Neuronal stem cell (in vitro differentiated cells): ENCODE results near the gene IL20RB.

ENCODE experiments used
- DNase-seq: peaks from one replicate; pipeline ENCODE4 v3.0.0-alpha.2; 2013; ENCODE audit warnings: low spot score
- H2AFZ ChIP-seq: one replicate; pipeline ENCODE4 v1.6.1; 2013; ENCODE audit warnings: mild to moderate bottlenecking, low read length, inconsistent platforms
- H2AK5ac ChIP-seq: 2 replicates; pipeline ENCODE4 v1.6.1; 2013; ENCODE audit warnings: low read depth, mild to moderate bottlenecking, inconsistent platforms, low read length, moderate library complexity, mixed read lengths
- H2BK120ac ChIP-seq: 2 replicates; pipeline ENCODE4 v1.6.1; 2013; ENCODE audit warnings: low read depth, mild to moderate bottlenecking, inconsistent platforms, low read length, moderate library complexity, mixed read lengths
- H2BK12ac ChIP-seq: one replicate; pipeline ENCODE4 v1.6.1; 2013; ENCODE audit warnings: low read length, inconsistent platforms
- H2BK15ac ChIP-seq: 2 replicates; pipeline ENCODE4 v1.6.1; 2013; ENCODE audit warnings: mild to moderate bottlenecking, low read length, inconsistent platforms, mixed read lengths
- H2BK5ac ChIP-seq: one replicate; pipeline ENCODE4 v1.6.1; 2013; ENCODE audit warnings: inconsistent platforms, mild to moderate bottlenecking, low read length, moderate library complexity
- H3K14ac ChIP-seq: one replicate; pipeline ENCODE4 v1.6.1; 2013; ENCODE audit warnings: low read length, inconsistent platforms
- H3K18ac ChIP-seq: 2 replicates; pipeline ENCODE4 v1.6.1; 2013; ENCODE audit warnings: low read length, inconsistent platforms
- H3K23ac ChIP-seq: 2 replicates; pipeline ENCODE4 v1.6.1; 2013; ENCODE audit warnings: low read depth, mild to moderate bottlenecking, mixed read lengths, low read length, inconsistent platforms; ENCODE audit not compliant: poor library complexity
- H3K27ac ChIP-seq: replicated peaks from 3 replicates; pipeline ENCODE4 v1.5.1; 2013; ENCODE audit warnings: low read length, inconsistent platforms
- H3K27me3 ChIP-seq, 3 experiments: 2 replicates each; pipeline ENCODE4 v1.6.1; 2013; ENCODE audit warnings: low read length in 3 of 3, mild to moderate bottlenecking in 2 of 3, inconsistent platforms in 1 of 3, low read depth in 1 of 3, mixed read lengths in 1 of 3, moderate library complexity in 1 of 3; ENCODE audit not compliant: control insufficient read depth in 3 of 3, insufficient read depth in 3 of 3
- H3K36me3 ChIP-seq, 2 donors: replicated peaks in 1 of 2; 2 replicates each; pipeline ENCODE4 v1.6.1; 2013; ENCODE audit warnings: low read length in 2 of 2; ENCODE audit not compliant: control insufficient read depth in 2 of 2, insufficient read depth in 2 of 2
- H3K4ac ChIP-seq: 2 replicates; pipeline ENCODE4 v1.6.1; 2013; ENCODE audit warnings: inconsistent platforms, mild to moderate bottlenecking, low read length, moderate library complexity
- H3K4me1 ChIP-seq, 2 donors: 1 replicate in 1 of 2; 2 replicates in 1 of 2; pipeline ENCODE4 v1.6.1; 2013; ENCODE audit warnings: low read length in 2 of 2, low read depth in 1 of 2; ENCODE audit not compliant: control insufficient read depth in 2 of 2, insufficient read depth in 1 of 2
- H3K4me2 ChIP-seq: one replicate; pipeline ENCODE4 v1.6.1; 2013; ENCODE audit warnings: mild to moderate bottlenecking, low read length, inconsistent platforms; ENCODE audit not compliant: insufficient read depth, poor library complexity, severe bottlenecking
- H3K4me3 ChIP-seq, 2 donors: 2 replicates each; pipeline ENCODE4 v1.5.1; 2013; ENCODE audit warnings: low read length in 2 of 2, mild to moderate bottlenecking in 2 of 2, inconsistent platforms in 1 of 2, moderate library complexity in 1 of 2
- H3K79me1 ChIP-seq: one replicate; pipeline ENCODE4 v1.6.1; 2013; ENCODE audit warnings: low read depth, mild to moderate bottlenecking, inconsistent platforms, low read length, moderate library complexity
- H3K9ac ChIP-seq: one replicate; pipeline ENCODE4 v1.6.1; 2013; ENCODE audit warnings: mild to moderate bottlenecking, low read depth, low read length, inconsistent platforms; ENCODE audit not compliant: poor library complexity
- H3K9me3 ChIP-seq, 2 donors: replicated peaks in 1 of 2; 2 replicates each; pipeline versions ENCODE3 to v1.6.1; 2013; ENCODE audit warnings: low read length in 2 of 2, mild to moderate bottlenecking in 2 of 2, inconsistent platforms in 1 of 2, low read depth in 1 of 2, mixed read lengths in 1 of 2, moderate library complexity in 1 of 2; ENCODE audit not compliant: control insufficient read depth in 2 of 2, insufficient read depth in 1 of 2
- H4K8ac ChIP-seq: one replicate; pipeline ENCODE4 v1.6.1; 2013; ENCODE audit warnings: low read depth, mild to moderate bottlenecking, inconsistent platforms, low read length, moderate library complexity
- H4K91ac ChIP-seq: one replicate; pipeline ENCODE4 v1.6.1; 2013; ENCODE audit warnings: low read length, low read depth, mild to moderate bottlenecking, inconsistent platforms; ENCODE audit not compliant: poor library complexity
- WGBS, 2 donors: extraction: QIAGEN DNeasy Blood & Tissue Kit; methylation state at CpG; one replicate each; pipeline ENCODE4 v1.1.7; 2013; ENCODE audit warnings: missing lambda C conversion rate in 2 of 2, mixed read lengths in 1 of 2; ENCODE audit not compliant: insufficient read length in 2 of 2, insufficient replicate concordance in 1 of 2; ENCODE audit errors: extremely low coverage in 2 of 2; 5-methylcytosine and 5-hydroxymethylcytosine counted together

Gene IL20RB

GRCh38 chr3:137020888-137021287 lies 63.1 kb downstream of the IL20RB start:
- Histone ChIP-seq H3K18ac (no peak overlapping the region), H3K9me3 (no peaks in the 10 kb centered on the region), H2AFZ (no peak overlapping the region), H3K23ac (no peak overlapping the region), H2BK15ac (no peak overlapping the region), H2BK12ac (no peak overlapping the region), H3K4me1 (peaks cover 0 to 3% of the 10 kb centered on the region in 2 donors), H3K36me3 (no peaks in the 10 kb centered on the region), H2BK5ac (no peak overlapping the region), H3K4me2 (no peak overlapping the region), H3K79me1 (no peaks in the 10 kb centered on the region), H4K8ac (no peak overlapping the region), H3K27ac (no peak overlapping the region), H3K27me3 (no peaks in the 10 kb centered on the region), H2AK5ac (no peak overlapping the region), H3K4ac (no peak overlapping the region), H3K4me3 (no peak overlapping the region), H4K91ac (no peak overlapping the region), H3K9ac (no peak overlapping the region), H2BK120ac (no peak overlapping the region), H3K14ac (no peak overlapping the region)
- DNase-seq, result no peak
- WGBS, 2 donors, result no CpG with 5 or more reads among the region's 2 CpGs

- Histone ChIP-seq H3K36me3 (no peaks in the 10 kb centered on the region), H2BK120ac (no peak overlapping the region), H3K79me1 (no peaks in the 10 kb centered on the region), H3K9ac (no peak overlapping the region), H2BK5ac (no peak overlapping the region), H2BK15ac (no peak overlapping the region), H3K18ac (no peak overlapping the region), H3K4ac (no peak overlapping the region), H3K27ac (no peak overlapping the region), H2BK12ac (no peak overlapping the region), H3K4me1 (peaks cover 0 to 3% of the 10 kb centered on the region in 2 donors), H2AFZ (no peak overlapping the region), H4K8ac (no peak overlapping the region), H3K4me3 (no peak overlapping the region), H4K91ac (no peak overlapping the region), H3K9me3 (no peaks in the 10 kb centered on the region), H2AK5ac (no peak overlapping the region), H3K14ac (no peak overlapping the region), H3K23ac (no peak overlapping the region), H3K4me2 (no peak overlapping the region), H3K27me3 (no peaks in the 10 kb centered on the region)
- WGBS, 2 donors, result no CpG with 5 or more reads among the region's 5 CpGs
- DNase-seq, result no peak
These were observed 66.6 kb downstream of the IL20RB start for GRCh38 chr3:137024348-137024747.

GRCh38 chr3:137026701-137027100 lies 68.9 kb downstream of the IL20RB start:
- H3K36me3 ChIP-seq, result no peaks in the 10 kb centered on the region
- no peaks in the 10 kb centered on the region for H3K79me1 ChIP-seq
- no peak overlapping the region for H2BK15ac ChIP-seq
- no peak overlapping the region for H3K23ac ChIP-seq
- no CpG with 5 or more reads among the region's 3 CpGs for WGBS, 2 donors
- no peak overlapping the region for H2BK5ac ChIP-seq
- no peak overlapping the region for H3K27ac ChIP-seq
- H4K91ac ChIP-seq, result no peak overlapping the region
- no peak overlapping the region for H2AK5ac ChIP-seq
- no peak overlapping the region for H3K14ac ChIP-seq
- H2BK12ac ChIP-seq, result no peak overlapping the region
- no peak overlapping the region for H3K4ac ChIP-seq
- H3K4me3 ChIP-seq, result no peak overlapping the region
- no peak for DNase-seq
- no peaks in the 10 kb centered on the region for H3K9me3 ChIP-seq
- H3K4me1 ChIP-seq, result no peaks in the 10 kb centered on the region
- H3K27me3 ChIP-seq, result peaks cover 0 to 14% (median under 1%) of the 10 kb centered on the region in 3 experiments
- no peak overlapping the region for H4K8ac ChIP-seq
- H3K18ac ChIP-seq, result no peak overlapping the region
- H2BK120ac ChIP-seq, result no peak overlapping the region
- no peak overlapping the region for H3K4me2 ChIP-seq
- H3K9ac ChIP-seq, result no peak overlapping the region
- no peak overlapping the region for H2AFZ ChIP-seq

- no peak overlapping the region for H3K18ac ChIP-seq
- no peaks in the 10 kb centered on the region for H3K36me3 ChIP-seq
- no peaks in the 10 kb centered on the region for H3K79me1 ChIP-seq
- H3K9ac ChIP-seq, result no peak overlapping the region
- H2AK5ac ChIP-seq, result no peak overlapping the region
- no peak overlapping the region for H4K91ac ChIP-seq
- H3K9me3 ChIP-seq, result no peaks in the 10 kb centered on the region
- no peak overlapping the region for H2BK12ac ChIP-seq
- no peak overlapping the region for H2BK5ac ChIP-seq
- H3K27me3 ChIP-seq, result peaks cover 0 to 19% (median 3%) of the 10 kb centered on the region in 3 experiments
- no peak overlapping the region for H3K4ac ChIP-seq
- H2BK120ac ChIP-seq, result no peak overlapping the region
- DNase-seq, result peak; percentile 88
- no peak overlapping the region for H2BK15ac ChIP-seq
- no CpG with 5 or more reads among the region's 31 CpGs for WGBS, 2 donors
- H4K8ac ChIP-seq, result peak overlapping the region; percentile 68
- no peak overlapping the region for H3K14ac ChIP-seq
- peak overlapping the region; percentile 66 for H3K4me2 ChIP-seq
- H3K4me3 ChIP-seq, result peak overlapping the region; percentile 34 to 58
- no peak overlapping the region for H3K23ac ChIP-seq
- peaks cover 0 to 3% of the 10 kb centered on the region in 2 donors for H3K4me1 ChIP-seq
- H3K27ac ChIP-seq, result no peak overlapping the region
- peak overlapping the region; percentile 87 for H2AFZ ChIP-seq
These were observed 74.8 kb downstream of the IL20RB start for GRCh38 chr3:137032465-137033120.
